HepG2 (cell line): ENCODE measurements around the gene MAJIN. TPM values are rescaled to one million over a fixed set of nuclear protein-coding genes. Genes with fewer than 3 reads are reported as not detected.
A peak's percentile ranks its signal among the peaks of the same experiment; 100 is the strongest.

Source experiments
- FOXA3 ChIP-seq: IDR thresholded peaks from 2 replicates; pipeline ENCODE4 v1.6.1; 2016; ENCODE audit warnings: missing genetic modification reagents, missing compliant biosample characterization
- ISX ChIP-seq: sonication (generic); formaldehyde crosslinking; conservative IDR thresholded peaks from 2 replicates; pipeline ENCODE4 v1.5.0; 2020; ENCODE audit warnings: missing genetic modification reagents
- KLF16 ChIP-seq, 2 experiments: sonication (generic) in 1 of 2; formaldehyde crosslinking in 1 of 2; IDR thresholded peaks; 2 replicates each; pipeline versions ENCODE4 v1.6.1 to v1.8.0; 2016 to 2023; ENCODE audit warnings: missing genetic modification reagents in 2 of 2, missing compliant biosample characterization in 1 of 2
- MED8 ChIP-seq: sonication (generic); formaldehyde crosslinking; IDR thresholded peaks from 2 replicates; pipeline ENCODE4 v1.8.1; 2023; ENCODE audit warnings: mild to moderate bottlenecking, missing genetic modification reagents; ENCODE audit not compliant: insufficient replicate concordance
- NCOR1 ChIP-seq: fragments of 200-600 bp; sonication (generic); IDR thresholded peaks from 2 replicates; pipeline ENCODE4 v1.7.0; 2017; ENCODE audit warnings: antibody characterized with exemption, low read length, borderline replicate concordance
- PRMT3 ChIP-seq: sonication (generic); formaldehyde crosslinking; IDR thresholded peaks from 2 replicates; pipeline ENCODE4 v1.8.1; 2022; ENCODE audit warnings: low read depth, mild to moderate bottlenecking, moderate library complexity, missing genetic modification reagents, borderline replicate concordance
- ZNF703 ChIP-seq: sonication (generic); formaldehyde crosslinking; IDR thresholded peaks from 2 replicates; pipeline ENCODE4 v1.5.1; 2020; ENCODE audit warnings: missing genetic modification reagents, mild to moderate bottlenecking, moderate library complexity, borderline replicate concordance
- polyA plus RNA-seq, 8 experiments: library from polyadenylated mRNA; depleted of rRNA in 3 of 8; stranded (reverse) in 7 of 8; unstranded in 1 of 8; fragments of >200 nt; fragmentation: Illumina TruSeq in 4 of 8; extraction: Trizol in 4 of 8; gene quantifications; 2 replicates each; pipeline versions ENCODE4 v1.2.1 to v1.2.3, GENCODE V29; 2011 to 2016; ENCODE audit warnings: low read depth in 4 of 8, missing spikeins in 1 of 8, mixed read lengths in 1 of 8; ENCODE audit not compliant: insufficient read depth in 1 of 8
- total RNA-seq, 5 experiments: library from RNA; depleted of rRNA; stranded (reverse); fragments of >200 nt; fragmentation: Illumina TruSeq; extraction: Trizol; gene quantifications; 2 replicates each; pipeline ENCODE4 v1.2.3, GENCODE V29; 2016; ENCODE audit warnings: low read depth in 1 of 5
- TF ChIP-seq, protein P1 (sequence below): sonication (generic); formaldehyde crosslinking; IDR thresholded peaks from 2 replicates; pipeline ENCODE4 v1.4.0; 2020; ENCODE audit warnings: missing genetic modification reagents
- TF ChIP-seq, protein P2 (sequence below): sonication (generic); formaldehyde crosslinking; IDR thresholded peaks from 2 replicates; pipeline ENCODE4 v1.9.0; 2022; ENCODE audit warnings: low read depth, missing genetic modification reagents
- TF ChIP-seq, protein P3 (sequence below): sonication (generic); formaldehyde crosslinking; IDR thresholded peaks from 2 replicates; pipeline ENCODE4 v1.4.0; 2020; ENCODE audit warnings: missing genetic modification reagents
- TF ChIP-seq, protein P4 (sequence below): sonication (generic); formaldehyde crosslinking; IDR thresholded peaks from 2 replicates; pipeline ENCODE4; 2020; ENCODE audit warnings: missing genetic modification reagents, mild to moderate bottlenecking, borderline replicate concordance
- TF ChIP-seq, protein P5 (sequence below): sonication (generic); formaldehyde crosslinking; IDR thresholded peaks from 2 replicates; pipeline ENCODE4 v1.5.0; 2020; ENCODE audit warnings: mild to moderate bottlenecking, missing genetic modification reagents, borderline replicate concordance
- TF ChIP-seq, protein P6 (sequence below): sonication (generic); formaldehyde crosslinking; IDR thresholded peaks from 2 replicates; pipeline ENCODE4 v1.4.0; 2020; ENCODE audit warnings: missing genetic modification reagents

MAJIN gene
- total and polyA plus RNA-seq, 2 of the 13 experiments (the other 11 are each of a cell fraction or from before 2014, with no cell fraction given): not detected

DNA sequence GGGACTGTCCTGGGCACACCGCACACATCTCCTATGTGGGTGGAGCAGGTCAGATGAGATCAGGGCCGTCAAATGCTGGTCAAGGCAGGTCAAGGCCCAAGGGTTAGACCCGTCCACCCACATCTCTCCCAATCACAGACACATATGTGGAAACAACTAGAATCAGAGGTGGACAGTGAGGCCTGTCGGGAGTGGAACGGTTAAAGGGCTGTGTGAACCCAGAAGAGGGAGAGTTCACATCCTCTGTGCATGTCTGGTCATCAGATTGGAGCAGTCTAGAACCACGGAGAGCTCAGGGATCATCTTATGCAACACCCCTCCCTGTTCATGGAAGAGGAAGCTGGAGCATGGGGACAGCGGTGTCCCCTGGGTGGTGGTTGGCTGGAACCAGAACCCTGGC is 47.9 kb upstream of the MAJIN start (continued):
- TF ChIP-seq, protein P1, sequence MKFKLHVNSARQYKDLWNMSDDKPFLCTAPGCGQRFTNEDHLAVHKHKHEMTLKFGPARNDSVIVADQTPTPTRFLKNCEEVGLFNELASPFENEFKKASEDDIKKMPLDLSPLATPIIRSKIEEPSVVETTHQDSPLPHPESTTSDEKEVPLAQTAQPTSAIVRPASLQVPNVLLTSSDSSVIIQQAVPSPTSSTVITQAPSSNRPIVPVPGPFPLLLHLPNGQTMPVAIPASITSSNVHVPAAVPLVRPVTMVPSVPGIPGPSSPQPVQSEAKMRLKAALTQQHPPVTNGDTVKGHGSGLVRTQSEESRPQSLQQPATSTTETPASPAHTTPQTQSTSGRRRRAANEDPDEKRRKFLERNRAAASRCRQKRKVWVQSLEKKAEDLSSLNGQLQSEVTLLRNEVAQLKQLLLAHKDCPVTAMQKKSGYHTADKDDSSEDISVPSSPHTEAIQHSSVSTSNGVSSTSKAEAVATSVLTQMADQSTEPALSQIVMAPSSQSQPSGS: peak; percentile 28; the same call in 1 of the 2 replicates
- TF ChIP-seq, protein P2, sequence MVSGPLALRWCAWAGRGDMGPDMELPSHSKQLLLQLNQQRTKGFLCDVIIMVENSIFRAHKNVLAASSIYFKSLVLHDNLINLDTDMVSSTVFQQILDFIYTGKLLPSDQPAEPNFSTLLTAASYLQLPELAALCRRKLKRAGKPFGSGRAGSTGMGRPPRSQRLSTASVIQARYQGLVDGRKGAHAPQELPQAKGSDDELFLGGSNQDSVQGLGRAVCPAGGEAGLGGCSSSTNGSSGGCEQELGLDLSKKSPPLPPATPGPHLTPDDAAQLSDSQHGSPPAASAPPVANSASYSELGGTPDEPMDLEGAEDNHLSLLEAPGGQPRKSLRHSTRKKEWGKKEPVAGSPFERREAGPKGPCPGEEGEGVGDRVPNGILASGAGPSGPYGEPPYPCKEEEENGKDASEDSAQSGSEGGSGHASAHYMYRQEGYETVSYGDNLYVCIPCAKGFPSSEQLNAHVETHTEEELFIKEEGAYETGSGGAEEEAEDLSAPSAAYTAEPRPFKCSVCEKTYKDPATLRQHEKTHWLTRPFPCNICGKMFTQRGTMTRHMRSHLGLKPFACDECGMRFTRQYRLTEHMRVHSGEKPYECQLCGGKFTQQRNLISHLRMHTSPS (CRISPR knock-in tag): 0 out of 2 replicates have a peak, but pooled peaks have one; percentile 17
- TF ChIP-seq PRMT3 (CRISPR knock-in tag) (no peak), ISX (CRISPR knock-in tag) (no peak), ZNF703 (CRISPR knock-in tag) (no peak), KLF16 (CRISPR knock-in tag; IDR thresholded peaks at IDR 0.05) (no peak), NCOR1 (peak; percentile 38; the same call in 1 of the 2 replicates), FOXA3 (CRISPR knock-in tag) (no peak), MED8 (CRISPR knock-in tag) (no peak)
- TF ChIP-seq, protein P3, sequence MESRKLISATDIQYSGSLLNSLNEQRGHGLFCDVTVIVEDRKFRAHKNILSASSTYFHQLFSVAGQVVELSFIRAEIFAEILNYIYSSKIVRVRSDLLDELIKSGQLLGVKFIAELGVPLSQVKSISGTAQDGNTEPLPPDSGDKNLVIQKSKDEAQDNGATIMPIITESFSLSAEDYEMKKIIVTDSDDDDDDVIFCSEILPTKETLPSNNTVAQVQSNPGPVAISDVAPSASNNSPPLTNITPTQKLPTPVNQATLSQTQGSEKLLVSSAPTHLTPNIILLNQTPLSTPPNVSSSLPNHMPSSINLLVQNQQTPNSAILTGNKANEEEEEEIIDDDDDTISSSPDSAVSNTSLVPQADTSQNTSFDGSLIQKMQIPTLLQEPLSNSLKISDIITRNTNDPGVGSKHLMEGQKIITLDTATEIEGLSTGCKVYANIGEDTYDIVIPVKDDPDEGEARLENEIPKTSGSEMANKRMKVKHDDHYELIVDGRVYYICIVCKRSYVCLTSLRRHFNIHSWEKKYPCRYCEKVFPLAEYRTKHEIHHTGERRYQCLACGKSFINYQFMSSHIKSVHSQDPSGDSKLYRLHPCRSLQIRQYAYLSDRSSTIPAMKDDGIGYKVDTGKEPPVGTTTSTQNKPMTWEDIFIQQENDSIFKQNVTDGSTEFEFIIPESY (CRISPR knock-in tag): peak; percentile 29
- TF ChIP-seq, protein P4, sequence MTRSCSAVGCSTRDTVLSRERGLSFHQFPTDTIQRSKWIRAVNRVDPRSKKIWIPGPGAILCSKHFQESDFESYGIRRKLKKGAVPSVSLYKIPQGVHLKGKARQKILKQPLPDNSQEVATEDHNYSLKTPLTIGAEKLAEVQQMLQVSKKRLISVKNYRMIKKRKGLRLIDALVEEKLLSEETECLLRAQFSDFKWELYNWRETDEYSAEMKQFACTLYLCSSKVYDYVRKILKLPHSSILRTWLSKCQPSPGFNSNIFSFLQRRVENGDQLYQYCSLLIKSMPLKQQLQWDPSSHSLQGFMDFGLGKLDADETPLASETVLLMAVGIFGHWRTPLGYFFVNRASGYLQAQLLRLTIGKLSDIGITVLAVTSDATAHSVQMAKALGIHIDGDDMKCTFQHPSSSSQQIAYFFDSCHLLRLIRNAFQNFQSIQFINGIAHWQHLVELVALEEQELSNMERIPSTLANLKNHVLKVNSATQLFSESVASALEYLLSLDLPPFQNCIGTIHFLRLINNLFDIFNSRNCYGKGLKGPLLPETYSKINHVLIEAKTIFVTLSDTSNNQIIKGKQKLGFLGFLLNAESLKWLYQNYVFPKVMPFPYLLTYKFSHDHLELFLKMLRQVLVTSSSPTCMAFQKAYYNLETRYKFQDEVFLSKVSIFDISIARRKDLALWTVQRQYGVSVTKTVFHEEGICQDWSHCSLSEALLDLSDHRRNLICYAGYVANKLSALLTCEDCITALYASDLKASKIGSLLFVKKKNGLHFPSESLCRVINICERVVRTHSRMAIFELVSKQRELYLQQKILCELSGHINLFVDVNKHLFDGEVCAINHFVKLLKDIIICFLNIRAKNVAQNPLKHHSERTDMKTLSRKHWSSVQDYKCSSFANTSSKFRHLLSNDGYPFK (CRISPR knock-in tag): no peak
- TF ChIP-seq, protein P5, sequence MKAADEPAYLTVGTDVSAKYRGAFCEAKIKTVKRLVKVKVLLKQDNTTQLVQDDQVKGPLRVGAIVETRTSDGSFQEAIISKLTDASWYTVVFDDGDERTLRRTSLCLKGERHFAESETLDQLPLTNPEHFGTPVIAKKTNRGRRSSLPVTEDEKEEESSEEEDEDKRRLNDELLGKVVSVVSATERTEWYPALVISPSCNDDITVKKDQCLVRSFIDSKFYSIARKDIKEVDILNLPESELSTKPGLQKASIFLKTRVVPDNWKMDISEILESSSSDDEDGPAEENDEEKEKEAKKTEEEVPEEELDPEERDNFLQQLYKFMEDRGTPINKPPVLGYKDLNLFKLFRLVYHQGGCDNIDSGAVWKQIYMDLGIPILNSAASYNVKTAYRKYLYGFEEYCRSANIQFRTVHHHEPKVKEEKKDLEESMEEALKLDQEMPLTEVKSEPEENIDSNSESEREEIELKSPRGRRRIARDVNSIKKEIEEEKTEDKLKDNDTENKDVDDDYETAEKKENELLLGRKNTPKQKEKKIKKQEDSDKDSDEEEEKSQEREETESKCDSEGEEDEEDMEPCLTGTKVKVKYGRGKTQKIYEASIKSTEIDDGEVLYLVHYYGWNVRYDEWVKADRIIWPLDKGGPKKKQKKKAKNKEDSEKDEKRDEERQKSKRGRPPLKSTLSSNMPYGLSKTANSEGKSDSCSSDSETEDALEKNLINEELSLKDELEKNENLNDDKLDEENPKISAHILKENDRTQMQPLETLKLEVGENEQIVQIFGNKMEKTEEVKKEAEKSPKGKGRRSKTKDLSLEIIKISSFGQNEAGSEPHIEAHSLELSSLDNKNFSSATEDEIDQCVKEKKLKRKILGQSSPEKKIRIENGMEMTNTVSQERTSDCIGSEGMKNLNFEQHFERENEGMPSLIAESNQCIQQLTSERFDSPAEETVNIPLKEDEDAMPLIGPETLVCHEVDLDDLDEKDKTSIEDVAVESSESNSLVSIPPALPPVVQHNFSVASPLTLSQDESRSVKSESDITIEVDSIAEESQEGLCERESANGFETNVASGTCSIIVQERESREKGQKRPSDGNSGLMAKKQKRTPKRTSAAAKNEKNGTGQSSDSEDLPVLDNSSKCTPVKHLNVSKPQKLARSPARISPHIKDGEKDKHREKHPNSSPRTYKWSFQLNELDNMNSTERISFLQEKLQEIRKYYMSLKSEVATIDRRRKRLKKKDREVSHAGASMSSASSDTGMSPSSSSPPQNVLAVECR: 0 out of 2 replicates have a peak, but pooled peaks have one; percentile 64
- TF ChIP-seq, protein P6, sequence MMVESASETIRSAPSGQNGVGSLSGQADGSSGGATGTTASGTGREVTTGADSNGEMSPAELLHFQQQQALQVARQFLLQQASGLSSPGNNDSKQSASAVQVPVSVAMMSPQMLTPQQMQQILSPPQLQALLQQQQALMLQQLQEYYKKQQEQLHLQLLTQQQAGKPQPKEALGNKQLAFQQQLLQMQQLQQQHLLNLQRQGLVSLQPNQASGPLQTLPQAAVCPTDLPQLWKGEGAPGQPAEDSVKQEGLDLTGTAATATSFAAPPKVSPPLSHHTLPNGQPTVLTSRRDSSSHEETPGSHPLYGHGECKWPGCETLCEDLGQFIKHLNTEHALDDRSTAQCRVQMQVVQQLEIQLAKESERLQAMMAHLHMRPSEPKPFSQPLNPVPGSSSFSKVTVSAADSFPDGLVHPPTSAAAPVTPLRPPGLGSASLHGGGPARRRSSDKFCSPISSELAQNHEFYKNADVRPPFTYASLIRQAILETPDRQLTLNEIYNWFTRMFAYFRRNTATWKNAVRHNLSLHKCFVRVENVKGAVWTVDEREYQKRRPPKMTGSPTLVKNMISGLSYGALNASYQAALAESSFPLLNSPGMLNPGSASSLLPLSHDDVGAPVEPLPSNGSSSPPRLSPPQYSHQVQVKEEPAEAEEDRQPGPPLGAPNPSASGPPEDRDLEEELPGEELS (CRISPR knock-in tag): no peak
